ENCODE measurements around the gene PACS1.
"Not testable (repeated sequence)": the region's sequence is repeated elsewhere in the genome, so short reads cannot be mapped to it uniquely, and the experiment has no call there.

DNA sequence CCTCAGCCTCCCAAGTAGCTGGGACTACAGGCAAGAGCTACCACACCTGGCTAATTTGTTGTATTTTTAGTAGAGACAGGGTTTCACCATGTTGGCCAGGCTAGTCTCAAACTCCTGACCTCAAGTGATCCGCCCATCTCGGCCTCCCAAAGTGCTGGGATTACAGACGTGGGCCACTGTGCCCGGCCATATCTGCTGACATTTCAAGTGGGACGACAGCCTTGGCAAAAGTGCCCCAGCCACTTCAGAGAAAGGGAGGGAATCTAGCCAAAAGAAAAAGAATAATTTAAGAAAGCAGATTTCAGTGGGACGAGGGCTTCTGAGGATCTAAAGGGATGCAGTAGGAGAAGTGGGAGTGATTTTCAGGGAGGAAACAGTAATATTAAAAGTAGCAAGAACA is 183.0 kb downstream of the PACS1 start:
- TF ChIP-seq, protein P1, sequence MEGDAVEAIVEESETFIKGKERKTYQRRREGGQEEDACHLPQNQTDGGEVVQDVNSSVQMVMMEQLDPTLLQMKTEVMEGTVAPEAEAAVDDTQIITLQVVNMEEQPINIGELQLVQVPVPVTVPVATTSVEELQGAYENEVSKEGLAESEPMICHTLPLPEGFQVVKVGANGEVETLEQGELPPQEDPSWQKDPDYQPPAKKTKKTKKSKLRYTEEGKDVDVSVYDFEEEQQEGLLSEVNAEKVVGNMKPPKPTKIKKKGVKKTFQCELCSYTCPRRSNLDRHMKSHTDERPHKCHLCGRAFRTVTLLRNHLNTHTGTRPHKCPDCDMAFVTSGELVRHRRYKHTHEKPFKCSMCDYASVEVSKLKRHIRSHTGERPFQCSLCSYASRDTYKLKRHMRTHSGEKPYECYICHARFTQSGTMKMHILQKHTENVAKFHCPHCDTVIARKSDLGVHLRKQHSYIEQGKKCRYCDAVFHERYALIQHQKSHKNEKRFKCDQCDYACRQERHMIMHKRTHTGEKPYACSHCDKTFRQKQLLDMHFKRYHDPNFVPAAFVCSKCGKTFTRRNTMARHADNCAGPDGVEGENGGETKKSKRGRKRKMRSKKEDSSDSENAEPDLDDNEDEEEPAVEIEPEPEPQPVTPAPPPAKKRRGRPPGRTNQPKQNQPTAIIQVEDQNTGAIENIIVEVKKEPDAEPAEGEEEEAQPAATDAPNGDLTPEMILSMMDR (IDR thresholded peaks at IDR 0.05): not testable (repeated sequence)
- not testable (repeated sequence) for TF ChIP-seq EP300 (IDR thresholded peaks at IDR 0.05)
